Mucosa of descending colon (tissue), 3 donors: Measurements from ENCODE around the gene TTLL12. TPM values are rescaled to one million over a fixed set of nuclear protein-coding genes. Genes with fewer than 3 reads are reported as not detected.

Source experiments
- ATAC-seq: fragments of 200-7000 bp; cut with Tn5 transposase; one replicate; pipeline ENCODE4 v1.9.1; 2020; ENCODE audit warnings: mild to moderate bottlenecking, moderate library complexity
- DNase-seq, 3 donors: peaks; one replicate each; pipeline ENCODE4 v3.0.0-alpha.2; 2020
- H3K36me3 ChIP-seq: fragments of 200-600 bp; one replicate; pipeline ENCODE4 v1.8.0; 2021; ENCODE audit warnings: low read depth, mild to moderate bottlenecking
- H3K4me1 ChIP-seq: fragments of 200-600 bp; one replicate; pipeline ENCODE4 v1.8.0; 2021; ENCODE audit warnings: low read depth, mild to moderate bottlenecking
- H3K4me3 ChIP-seq: fragments of 200-600 bp; one replicate; pipeline ENCODE4 v1.8.0; 2021; ENCODE audit warnings: mild to moderate bottlenecking
- H3K9me3 ChIP-seq: fragments of 200-600 bp; one replicate; pipeline ENCODE4 v1.8.0; 2021; ENCODE audit warnings: mild to moderate bottlenecking
- CTCF ChIP-seq: fragments of 200-600 bp; IDR thresholded peaks from one replicate; pipeline ENCODE4 v1.8.0; 2022; ENCODE audit warnings: antibody characterized with exemption, mild to moderate bottlenecking
- intact Hi-C, 2 donors: fragments of 100-400 bp; cut with DNase I in 1 of 2; cut with micrococcal nuclease in 1 of 2; formaldehyde crosslinking; loops; one replicate each; pipeline versions ENCODE4 v1.11.0 to v1.11.1; 2022; cut with DNase I, micrococcal nuclease
- total RNA-seq, 3 donors: library from RNA; stranded (reverse); fragmentation: NEBNext Ultra II Directional in 2 of 3; extraction: Animal tissue kit (Norgen Biotek cat#: 25700) in 2 of 3; gene quantifications; one replicate each; pipeline versions ENCODE4 v1.2.1 to v1.2.4, GENCODE V29; 2021 to 2023
- donor health status: DM: no; HTN: no; CAD: no; lungs with moderate emphysema.
- donor health status: DM: no; HTN: no; CAD: no.
- donor health status: DM: no; HTN: yes; CAD: no.

TTLL12 gene
- total RNA-seq, 3 donors from 2014 or later: 47.6 to 95.2 (median 90.1) TPM

GRCh38 chr22:43180670-43181069 lies 6.3 kb downstream of the TTLL12 start:
- peak in 1 of 3 donors; percentile 38 for DNase-seq
- no peak for TF ChIP-seq CTCF
- peaks cover 4% of the 10 kb centered on the region for H3K4me1 ChIP-seq
- no peaks in the 10 kb centered on the region for H3K9me3 ChIP-seq
- no peak overlapping the region for H3K4me3 ChIP-seq
- no peak for ATAC-seq
- intact Hi-C loops: no loop called here
- no peaks in the 10 kb centered on the region for H3K36me3 ChIP-seq

GRCh38 chr22:43179911-43180195 lies 7.1 kb downstream of the TTLL12 start:
- no peaks in the 10 kb centered on the region for H3K36me3 ChIP-seq
- intact Hi-C loops: no loop called here
- no peaks in the 10 kb centered on the region for H3K9me3 ChIP-seq
- no peaks in the 10 kb centered on the region for H3K4me1 ChIP-seq
- no peak overlapping the region for H3K4me3 ChIP-seq
- no peak for TF ChIP-seq CTCF
- peak in 1 of 3 donors; percentile 45 for DNase-seq
- no peak for ATAC-seq

GRCh38 chr22:43179146-43179910 lies 7.6 kb downstream of the TTLL12 start:
- TF ChIP-seq CTCF: no peak
- intact Hi-C loops: no loop called here
- peak in 2 of 3 donors; percentile 23 to 39 for DNase-seq
- Histone ChIP-seq H3K9me3 (no peaks in the 10 kb centered on the region), H3K36me3 (no peaks in the 10 kb centered on the region), H3K4me3 (no peak overlapping the region), H3K4me1 (no peaks in the 10 kb centered on the region)
- ATAC-seq: no peak

- intact Hi-C loops: no loop called here
- no peaks in the 10 kb centered on the region for H3K9me3 ChIP-seq
- DNase-seq (peak in 2 of 3 donors; percentile 25 to 43), ATAC-seq (no peak)
- no peak for TF ChIP-seq CTCF
- H3K4me1 ChIP-seq: no peaks in the 10 kb centered on the region
- no peak overlapping the region for H3K4me3 ChIP-seq
- no peaks in the 10 kb centered on the region for H3K36me3 ChIP-seq
Measured at GRCh38 chr22:43177479-43177878, 9.5 kb downstream of the TTLL12 start.

GRCh38 chr22:43176090-43176489 lies 10.8 kb downstream of the TTLL12 start:
- no peak overlapping the region for H3K4me3 ChIP-seq
- no peaks in the 10 kb centered on the region for H3K4me1 ChIP-seq
- no peaks in the 10 kb centered on the region for H3K36me3 ChIP-seq
- ATAC-seq: no peak
- H3K9me3 ChIP-seq: no peaks in the 10 kb centered on the region
- intact Hi-C loops: no loop called here
- peak in 2 of 3 donors; percentile 20 to 42 for DNase-seq
- no peak for TF ChIP-seq CTCF
